RWPE1 (cell line): ENCODE results near the gene ADIG.

Source experiments
- CTCF ChIA-PET: fragments of 350-600 bp; sonication (Branson Sonifier 250); formaldehyde crosslinking; extraction: SDS; loops from one replicate; lab custom pipeline; 2021; lab: Yijun Ruan, JAX
- POLR2A ChIA-PET: fragments of 400-600 bp; formaldehyde crosslinking; extraction: SDS; loops from one replicate; lab custom pipeline; 2020; ENCODE audit warnings: antibody characterized with exemption; ENCODE audit not compliant: low non-redundant PET; lab: Yijun Ruan, JAX
- DNase-seq: peaks from one replicate; pipeline ENCODE4 v3.0.0; 2012; ENCODE audit warnings: low spot score
- H3K27ac ChIP-seq: fragments of 450-650 bp; 2 replicates; pipeline ENCODE4 v1.5.1; 2017
- TF ChIP-seq, protein P1 (sequence below): fragments of 450-650 bp; conservative IDR thresholded peaks from 2 replicates; pipeline ENCODE4 v1.5.1; 2017; ENCODE audit warnings: low read depth, mild to moderate bottlenecking

Gene ADIG

DNA sequence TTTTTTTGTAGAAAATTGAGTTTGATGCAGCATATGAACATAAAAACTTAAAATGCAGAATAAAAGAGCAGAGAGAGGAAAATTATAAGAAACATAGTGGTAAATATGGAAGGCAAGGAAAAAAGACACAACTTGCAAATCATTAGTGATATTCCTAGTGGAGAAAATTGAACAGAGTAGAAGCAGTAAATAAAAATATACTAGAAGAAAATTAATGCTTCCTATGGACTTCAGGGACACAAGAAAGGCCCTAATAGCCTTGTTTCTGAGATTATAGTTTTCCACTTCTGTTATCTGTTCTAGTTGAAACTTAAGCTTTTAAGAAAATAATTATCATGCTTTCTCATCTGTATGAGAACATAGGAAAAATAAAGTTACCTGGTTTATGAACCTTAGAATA, 25.6 kb upstream of the ADIG start:
- CTCF ChIA-PET, result no interaction called here
- no peak overlapping the region for H3K27ac ChIP-seq
- POLR2A ChIA-PET, result no interaction called here
- DNase-seq, result no peak
- TF ChIP-seq, protein P1, sequence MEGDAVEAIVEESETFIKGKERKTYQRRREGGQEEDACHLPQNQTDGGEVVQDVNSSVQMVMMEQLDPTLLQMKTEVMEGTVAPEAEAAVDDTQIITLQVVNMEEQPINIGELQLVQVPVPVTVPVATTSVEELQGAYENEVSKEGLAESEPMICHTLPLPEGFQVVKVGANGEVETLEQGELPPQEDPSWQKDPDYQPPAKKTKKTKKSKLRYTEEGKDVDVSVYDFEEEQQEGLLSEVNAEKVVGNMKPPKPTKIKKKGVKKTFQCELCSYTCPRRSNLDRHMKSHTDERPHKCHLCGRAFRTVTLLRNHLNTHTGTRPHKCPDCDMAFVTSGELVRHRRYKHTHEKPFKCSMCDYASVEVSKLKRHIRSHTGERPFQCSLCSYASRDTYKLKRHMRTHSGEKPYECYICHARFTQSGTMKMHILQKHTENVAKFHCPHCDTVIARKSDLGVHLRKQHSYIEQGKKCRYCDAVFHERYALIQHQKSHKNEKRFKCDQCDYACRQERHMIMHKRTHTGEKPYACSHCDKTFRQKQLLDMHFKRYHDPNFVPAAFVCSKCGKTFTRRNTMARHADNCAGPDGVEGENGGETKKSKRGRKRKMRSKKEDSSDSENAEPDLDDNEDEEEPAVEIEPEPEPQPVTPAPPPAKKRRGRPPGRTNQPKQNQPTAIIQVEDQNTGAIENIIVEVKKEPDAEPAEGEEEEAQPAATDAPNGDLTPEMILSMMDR, result no peak

DNA sequence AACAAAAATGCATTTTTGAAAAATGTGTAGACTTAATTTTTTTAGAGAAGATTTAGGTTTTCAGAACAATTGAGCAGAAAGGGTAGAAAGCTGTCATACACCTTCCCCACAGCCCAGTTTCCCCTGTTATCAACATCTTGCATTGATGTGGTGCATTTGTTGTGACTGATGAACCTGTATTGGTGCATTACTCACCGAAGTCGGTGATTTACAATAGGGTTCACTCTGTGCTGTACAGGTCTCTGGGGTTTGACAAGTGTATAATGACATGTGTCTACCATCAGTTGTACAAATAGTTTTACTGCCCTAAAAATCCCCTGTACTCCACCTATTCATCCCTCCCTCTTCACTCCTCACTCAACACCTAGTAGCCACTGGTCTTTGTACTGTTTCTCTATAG, 23.8 kb upstream of the ADIG start:
- ChIA-PET POLR2A (no interaction called here), CTCF (interaction anchor here (0.5 kb wide), 1 partner anchor 76 kb away, joined by 3 read pairs; no protein-coding TSS in a partner anchor)

DNA sequence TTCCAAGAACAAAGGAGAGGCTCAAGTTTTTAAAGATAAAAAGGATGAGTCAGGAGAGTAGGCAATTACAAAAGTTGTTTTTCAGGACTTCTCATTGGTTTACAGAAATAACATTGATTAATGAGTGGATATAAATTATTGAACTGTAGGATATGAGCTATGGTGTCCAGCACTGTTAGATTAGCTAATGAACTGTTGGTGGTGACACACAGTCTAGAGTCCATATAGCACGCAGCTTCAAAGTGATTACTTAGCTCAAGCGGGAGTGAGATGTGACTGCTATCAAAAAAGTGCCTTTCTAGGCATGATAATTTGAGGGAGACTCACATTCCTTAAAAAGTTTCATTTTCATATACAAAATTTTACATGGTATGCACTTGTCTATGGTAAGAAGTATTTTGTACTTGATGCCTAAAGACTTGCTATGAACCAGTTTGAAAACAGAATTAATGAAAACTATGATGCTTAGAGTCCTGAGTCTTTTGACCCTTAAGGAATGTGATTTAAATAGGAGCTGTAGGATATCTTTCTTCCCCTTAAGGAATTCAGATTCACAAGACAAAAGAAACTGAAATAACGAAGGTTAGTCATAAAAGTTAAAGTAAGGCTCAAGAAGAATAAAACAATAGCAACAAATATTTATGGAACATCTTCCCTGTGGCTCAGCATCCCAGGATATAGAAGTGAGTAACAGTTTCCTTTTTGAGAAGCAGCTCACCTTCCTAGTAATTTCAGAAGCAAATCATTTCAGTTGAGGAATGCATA, 22.2 kb upstream of the ADIG start:
- CTCF ChIA-PET, result interaction anchor here (0.6 kb wide), 1 partner anchor 64 kb away, joined by 3 read pairs; no protein-coding TSS in a partner anchor
- POLR2A ChIA-PET, result no interaction called here
- no peak for DNase-seq
- TF ChIP-seq, protein P1, result no peak
- no peak overlapping the region for H3K27ac ChIP-seq

More for the DNA sequence above, 23.8 kb upstream of the ADIG start:
- TF ChIP-seq, protein P1, result no peak
- no peak overlapping the region for H3K27ac ChIP-seq
- DNase-seq, result no peak

DNA sequence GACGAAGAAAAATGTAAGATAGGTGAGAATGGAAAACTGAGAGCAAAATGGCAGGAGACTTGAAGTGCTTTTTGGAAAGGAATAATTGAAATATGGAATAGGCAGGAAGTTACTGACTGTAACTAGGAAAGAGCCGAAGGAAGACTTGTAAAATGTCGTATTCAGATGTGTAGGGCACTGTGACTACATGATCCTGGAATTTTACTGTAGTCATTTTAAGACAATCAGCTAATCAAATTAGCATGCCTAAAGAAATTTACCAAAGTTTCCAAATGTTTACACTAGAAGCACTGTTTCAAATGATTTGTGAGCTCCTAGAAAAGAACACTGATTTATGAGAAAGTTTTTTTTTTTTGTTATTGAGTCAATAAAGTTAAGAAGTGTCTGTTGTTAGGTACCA, 21.2 kb upstream of the ADIG start:
- CTCF ChIA-PET, result interaction anchor here (0.6 to 0.8 kb wide), 2 partner anchors 58 to 151 kb away, joined by 3 to 4 read pairs; no protein-coding TSS in a partner anchor
- no peak for DNase-seq
- no peak overlapping the region for H3K27ac ChIP-seq
- TF ChIP-seq, protein P1, result no peak
- POLR2A ChIA-PET, result no interaction called here

DNA sequence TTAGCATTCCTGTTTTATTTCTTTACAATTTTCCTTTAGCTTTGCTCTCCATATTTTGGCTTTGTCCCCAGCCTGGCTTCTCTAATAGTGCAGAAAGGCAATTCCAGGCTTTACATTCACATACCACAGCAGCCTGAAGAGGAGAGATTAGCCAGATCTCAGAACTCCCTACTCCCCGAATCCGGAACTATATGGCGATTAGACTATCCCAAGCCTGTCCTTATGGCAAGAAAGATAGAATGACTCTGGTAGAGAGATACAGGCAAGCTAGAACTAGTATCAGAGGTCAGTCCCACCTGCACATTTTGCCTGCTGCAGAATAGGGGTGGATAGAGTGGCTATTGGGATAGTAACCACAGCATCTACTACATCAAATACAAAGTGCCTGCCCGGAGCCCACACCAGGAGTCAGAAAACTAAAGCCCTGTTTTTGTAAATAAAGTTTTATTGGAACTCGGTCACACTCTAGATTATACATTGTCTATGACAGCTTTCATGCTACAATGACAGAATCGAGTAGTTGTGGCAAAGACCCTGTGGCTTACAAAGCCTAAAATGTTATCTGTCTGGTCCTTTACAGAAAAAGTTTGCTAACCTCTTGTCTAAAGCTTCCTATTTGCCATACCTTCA, 17.1 kb upstream of the ADIG start:
- ChIA-PET POLR2A (no interaction called here), CTCF (interaction anchor here (0.6 to 0.8 kb wide), 2 partner anchors 23 to 37 kb away, joined by 3 read pairs; no protein-coding TSS in a partner anchor)
- DNase-seq, result no peak
- TF ChIP-seq, protein P1, result no peak
- H3K27ac ChIP-seq, result no peak overlapping the region

DNA sequence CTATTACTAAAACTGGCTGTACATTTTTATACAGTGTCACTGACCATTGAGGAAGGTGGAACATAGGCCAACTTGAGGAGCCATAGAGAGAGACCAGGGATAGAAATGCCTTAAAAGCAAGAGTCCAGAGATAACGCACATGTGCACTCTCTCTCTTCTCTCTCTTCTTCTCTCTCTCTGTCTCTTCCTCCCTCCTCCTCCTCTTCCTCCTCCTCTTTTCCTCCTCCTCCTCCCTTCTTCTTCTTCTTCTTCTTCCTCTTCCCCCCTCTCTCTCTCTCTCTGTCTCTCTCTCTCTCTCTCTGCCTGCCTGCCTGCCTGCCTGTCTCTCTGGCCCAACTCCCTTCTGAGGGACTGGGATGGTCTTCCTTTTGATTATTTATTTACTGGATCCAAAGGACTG, 16.3 kb upstream of the ADIG start:
- POLR2A ChIA-PET, result no interaction called here
- TF ChIP-seq, protein P1, result no peak
- H3K27ac ChIP-seq, result no peak overlapping the region
- CTCF ChIA-PET, result interaction anchor here (0.6 kb wide), 1 partner anchor 24 kb away, joined by 3 read pairs; no protein-coding TSS in a partner anchor
- no peak for DNase-seq
